Peyer's patch (tissue), 4 donors: ENCODE results near the gene LEKR1.

Experiments used
- CTCF ChIP-seq, 6 experiments: fragments of 450-650 bp in 4 of 6; fragments of 200-600 bp in 2 of 6; sonication (generic) in 1 of 6; IDR thresholded peaks; one replicate each; pipeline ENCODE4 v1.5.1; 2017 to 2019; ENCODE audit warnings: antibody characterized with exemption in 6 of 6, mild to moderate bottlenecking in 3 of 6, moderate library complexity in 1 of 6
- POLR2A ChIP-seq, 2 donors: fragments of 450-650 bp; IDR thresholded peaks; one replicate each; pipeline ENCODE4 v1.5.1; 2017; ENCODE audit warnings: antibody characterized with exemption in 2 of 2, mild to moderate bottlenecking in 2 of 2, moderate library complexity in 2 of 2

GRCh38 chr3:156790156-156790555 lies 36.0 kb upstream of the LEKR1 start:
- TF ChIP-seq CTCF (IDR thresholded peaks at IDR 0.05) (no peak), POLR2A (IDR thresholded peaks at IDR 0.05) (no peak)
